GM19463 (cell line): Measurements from ENCODE around the gene HBP1.
"Not testable (repeated sequence)": the region's sequence is repeated elsewhere in the genome, so short reads cannot be mapped to it uniquely, and the experiment has no call there.

ENCODE experiments used
- ATAC-seq: cut with Tn5 transposase; IDR thresholded peaks from one replicate; pipeline ENCODE4 v1.9.1; 2021; ENCODE audit warnings: mild to moderate bottlenecking, moderate library complexity; ENCODE audit not compliant: unreplicated experiment

HBP1 gene, protein sequence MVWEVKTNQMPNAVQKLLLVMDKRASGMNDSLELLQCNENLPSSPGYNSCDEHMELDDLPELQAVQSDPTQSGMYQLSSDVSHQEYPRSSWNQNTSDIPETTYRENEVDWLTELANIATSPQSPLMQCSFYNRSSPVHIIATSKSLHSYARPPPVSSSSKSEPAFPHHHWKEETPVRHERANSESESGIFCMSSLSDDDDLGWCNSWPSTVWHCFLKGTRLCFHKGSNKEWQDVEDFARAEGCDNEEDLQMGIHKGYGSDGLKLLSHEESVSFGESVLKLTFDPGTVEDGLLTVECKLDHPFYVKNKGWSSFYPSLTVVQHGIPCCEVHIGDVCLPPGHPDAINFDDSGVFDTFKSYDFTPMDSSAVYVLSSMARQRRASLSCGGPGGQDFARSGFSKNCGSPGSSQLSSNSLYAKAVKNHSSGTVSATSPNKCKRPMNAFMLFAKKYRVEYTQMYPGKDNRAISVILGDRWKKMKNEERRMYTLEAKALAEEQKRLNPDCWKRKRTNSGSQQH

DNA sequence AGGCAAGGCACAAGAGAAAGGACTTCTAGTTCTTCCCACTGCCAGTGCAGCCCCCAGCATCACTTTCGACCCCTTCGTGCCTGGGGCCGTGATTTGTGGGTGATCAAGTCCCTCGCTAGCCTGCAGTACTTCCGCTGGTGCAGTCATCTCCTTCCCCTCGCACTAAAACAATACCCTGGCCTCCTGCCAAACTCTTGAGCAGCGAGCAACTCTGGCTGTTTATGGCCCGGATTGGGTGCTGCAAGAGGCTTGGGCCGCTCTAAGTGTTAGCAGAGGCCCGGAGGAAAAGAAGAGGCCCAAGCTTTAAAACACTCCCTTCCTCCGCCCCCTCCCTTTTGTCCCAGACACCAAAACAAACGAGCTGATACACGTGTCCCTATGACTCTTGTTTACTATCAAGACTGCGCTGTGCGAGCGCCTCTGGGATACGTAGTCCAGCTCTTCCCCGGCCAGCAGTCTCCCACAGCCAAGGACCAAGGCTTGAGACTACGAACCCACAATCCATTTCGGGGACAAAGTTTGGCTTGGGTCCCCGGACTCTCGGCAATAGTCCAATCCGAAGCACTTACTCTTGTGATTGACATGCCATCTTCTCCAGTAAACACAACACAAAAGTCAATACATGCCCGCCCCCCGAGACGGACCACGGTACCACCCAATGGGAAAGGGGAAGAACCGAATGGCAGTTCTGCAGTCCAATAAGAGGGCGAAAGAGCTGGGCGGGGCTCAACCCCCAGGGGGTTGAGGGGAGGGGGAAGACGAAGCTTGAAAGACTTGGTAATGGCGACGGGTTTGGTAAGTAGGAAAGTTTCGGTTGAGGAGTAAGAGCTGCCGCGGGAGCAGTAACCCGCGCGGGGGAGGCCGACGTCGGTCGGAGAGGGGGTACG lies at the start of gene HBP1:
TSS of gene HBP1 (plus strand) at position 771 of the 887 bp plus-strand sequence. CDS start 10,891 bp downstream, outside the sequence.
- ATAC-seq: peak; percentile 83

DNA sequence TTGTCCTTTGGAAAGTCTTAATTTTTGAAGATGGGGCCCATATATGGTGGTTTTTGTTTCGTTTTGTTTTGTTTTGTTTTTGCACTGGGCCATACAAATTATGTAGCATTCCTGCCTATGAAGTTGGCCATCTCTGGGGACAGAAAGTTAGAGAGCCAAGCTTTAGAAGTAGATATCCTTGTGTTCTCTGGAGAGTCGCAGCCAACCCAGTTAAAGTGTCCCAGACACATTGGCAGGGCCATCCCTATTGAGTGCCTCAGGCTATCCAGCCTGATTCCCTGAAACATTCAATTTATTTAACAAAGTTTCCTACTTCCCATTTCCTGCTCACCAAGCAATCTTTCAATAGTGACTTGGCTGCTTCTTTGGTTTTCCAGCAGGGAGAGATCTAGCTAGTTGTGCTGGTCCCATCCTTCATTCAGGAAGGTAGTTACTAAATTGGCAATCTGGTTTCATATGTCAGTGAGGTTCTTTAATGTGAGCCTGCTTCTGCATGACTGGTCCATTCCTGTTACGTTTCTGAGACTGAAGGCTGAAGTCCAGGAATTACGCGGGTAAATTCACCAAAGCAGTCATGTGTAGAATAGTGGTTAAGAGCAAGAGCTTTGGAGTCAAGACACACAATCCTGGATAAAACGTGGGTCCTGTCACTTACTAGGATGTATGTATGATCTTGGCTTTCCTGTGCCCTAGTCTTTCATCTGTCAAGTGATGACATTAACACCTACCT lies 49.3 kb upstream of the HBP1 start:
- ATAC-seq: no peak

DNA sequence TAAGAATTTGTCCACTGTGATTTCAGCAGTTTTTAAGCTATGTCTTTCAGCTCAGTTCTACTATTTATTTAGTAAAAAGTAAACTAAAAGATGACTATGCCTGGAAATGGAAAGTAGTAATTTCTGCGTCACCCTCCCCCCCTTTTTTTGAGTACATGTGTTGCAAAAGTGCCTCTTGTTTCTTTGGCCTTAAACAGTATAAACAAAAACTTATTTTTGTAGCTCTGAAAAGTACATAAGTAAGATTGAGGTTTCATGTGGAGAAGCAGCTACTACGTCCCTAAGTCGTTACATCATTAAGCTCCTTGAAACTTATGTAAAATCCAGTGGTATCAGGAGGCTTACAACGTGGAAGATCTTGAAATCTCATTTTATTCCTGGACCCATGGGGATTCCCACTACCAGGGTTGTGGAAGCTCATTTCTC lies 46.3 kb upstream of the HBP1 start:
- no peak for ATAC-seq

DNA sequence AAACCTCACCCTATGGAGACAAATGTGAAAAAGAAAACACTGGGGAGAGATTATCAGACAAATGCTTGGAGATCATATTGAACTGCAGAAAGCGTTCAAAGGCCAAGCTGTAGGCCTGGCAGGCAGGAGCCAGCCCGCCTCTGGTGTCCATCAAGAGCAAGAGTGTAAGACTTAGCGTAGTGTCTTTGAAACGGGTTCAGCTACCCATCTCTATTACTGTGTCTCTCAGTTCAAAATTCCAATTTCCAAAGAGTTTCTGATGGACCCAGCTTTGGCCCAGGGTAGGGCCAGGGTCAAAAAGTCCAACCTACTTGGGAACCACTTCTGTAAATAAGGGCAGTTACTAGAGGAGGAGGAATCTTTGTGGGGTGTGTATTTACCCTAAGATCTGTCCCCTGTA lies 45.4 kb upstream of the HBP1 start:
- ATAC-seq: no peak

DNA sequence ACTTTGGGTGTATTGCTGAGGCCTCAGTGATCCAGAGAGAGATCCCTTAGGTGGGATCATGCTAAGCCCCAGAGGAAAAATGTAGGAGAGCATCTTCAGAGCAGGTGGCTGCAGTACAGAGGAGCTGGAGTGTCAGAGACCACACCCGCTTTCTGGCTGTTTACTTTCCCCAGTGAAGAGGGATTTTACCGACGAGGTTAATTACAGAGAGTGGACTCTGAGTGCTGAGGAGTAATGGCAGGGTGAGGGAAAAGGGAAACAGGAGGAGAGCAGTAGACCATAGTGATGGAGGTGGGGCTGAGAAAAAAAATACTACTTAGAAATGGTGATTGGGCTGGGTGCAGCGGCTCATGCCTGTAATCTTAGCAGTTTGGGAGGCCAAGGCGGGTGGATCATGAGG lies 43.3 kb upstream of the HBP1 start:
- no peak for ATAC-seq

DNA sequence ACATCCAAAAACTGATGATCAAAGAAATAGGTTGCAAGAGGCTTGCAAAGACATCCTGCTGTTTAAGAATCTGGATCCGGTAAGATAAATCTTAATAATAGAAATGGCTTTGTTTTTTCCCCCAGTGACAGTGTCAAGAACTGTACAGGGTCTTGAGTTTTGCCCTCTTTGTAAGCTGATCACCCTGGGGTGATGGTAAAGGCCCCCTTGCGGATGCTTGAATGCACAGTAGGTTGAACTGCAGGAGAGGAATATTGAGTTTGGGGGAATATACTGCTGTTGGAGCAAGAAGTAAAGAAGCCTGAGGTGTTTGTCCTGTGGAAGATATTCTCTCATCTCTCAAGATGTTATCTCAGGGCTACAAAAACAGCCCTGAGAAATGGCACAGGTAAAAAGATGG lies 40.6 kb upstream of the HBP1 start:
- no peak for ATAC-seq

DNA sequence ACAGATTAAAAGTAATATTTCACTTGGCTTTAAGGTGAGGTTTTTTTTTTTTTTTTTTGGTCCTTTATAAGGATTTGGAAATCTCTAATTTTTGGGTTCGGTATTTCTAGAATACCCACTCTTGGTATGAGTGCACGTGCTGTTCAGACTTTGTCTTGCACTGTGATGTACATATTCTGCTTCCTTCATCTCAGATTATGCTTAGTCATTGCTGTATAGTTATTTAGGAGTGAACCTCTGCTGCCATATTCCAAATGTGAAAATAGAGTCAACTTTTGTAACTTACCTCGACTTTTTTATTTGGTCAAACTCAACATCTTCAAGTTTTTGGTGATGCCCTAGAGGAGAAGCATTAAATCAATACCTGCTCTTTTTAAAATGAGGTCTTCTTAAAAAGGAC lies 40.1 kb upstream of the HBP1 start:
- no peak for ATAC-seq

DNA sequence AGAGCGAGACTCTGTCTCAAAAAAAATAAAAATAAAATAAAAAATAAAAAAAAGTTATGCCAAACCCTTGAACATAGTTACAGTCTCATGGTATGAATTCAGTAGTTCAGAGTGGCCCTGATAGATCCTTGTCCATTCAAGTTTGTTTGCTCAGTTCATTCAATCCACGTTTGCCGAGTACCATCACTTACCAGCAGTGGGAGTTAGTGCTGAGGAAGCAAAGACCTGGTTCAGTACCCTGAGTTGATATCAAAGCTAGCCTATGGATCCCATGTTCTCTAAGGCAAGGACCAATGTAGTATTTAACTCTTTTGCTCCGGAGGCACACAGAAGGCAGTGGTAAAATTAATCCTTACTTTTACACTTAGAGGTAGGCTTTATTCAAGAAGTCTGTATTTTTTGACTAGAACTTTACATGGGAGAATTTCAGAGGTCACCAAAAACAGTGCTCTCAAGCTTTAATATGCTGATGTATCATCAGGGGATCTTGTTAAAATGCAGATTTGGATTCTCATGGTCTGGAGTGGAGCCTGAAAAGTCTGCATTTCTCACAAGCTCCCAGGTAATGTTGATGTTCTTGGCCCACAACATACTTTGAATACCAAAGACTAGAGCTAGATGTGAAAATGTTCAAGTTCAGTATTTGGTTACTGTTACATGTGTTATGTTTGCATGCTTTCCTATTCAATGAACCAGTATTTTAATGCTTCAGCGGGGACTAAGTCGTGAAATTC lies 38.1 kb upstream of the HBP1 start:
- no peak for ATAC-seq

DNA sequence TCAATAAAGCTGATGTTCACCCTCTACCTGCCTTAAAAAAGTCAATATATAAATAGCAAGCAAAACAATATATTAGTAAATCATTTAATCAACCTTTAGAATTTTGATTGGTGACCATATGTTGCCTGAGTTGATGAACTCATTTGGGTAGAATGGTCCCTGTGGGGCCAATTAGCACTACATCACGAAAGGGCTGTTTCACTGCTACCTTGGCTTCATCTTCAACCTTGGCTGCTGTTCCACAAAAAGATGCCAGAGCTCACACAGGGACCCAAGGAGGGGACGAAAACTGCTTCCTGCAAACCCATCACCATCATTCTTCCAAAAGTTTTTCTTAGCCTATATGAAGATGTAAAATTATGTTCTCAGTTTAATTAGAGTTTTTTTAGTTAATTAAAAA lies 35.4 kb upstream of the HBP1 start:
- ATAC-seq: no peak

DNA sequence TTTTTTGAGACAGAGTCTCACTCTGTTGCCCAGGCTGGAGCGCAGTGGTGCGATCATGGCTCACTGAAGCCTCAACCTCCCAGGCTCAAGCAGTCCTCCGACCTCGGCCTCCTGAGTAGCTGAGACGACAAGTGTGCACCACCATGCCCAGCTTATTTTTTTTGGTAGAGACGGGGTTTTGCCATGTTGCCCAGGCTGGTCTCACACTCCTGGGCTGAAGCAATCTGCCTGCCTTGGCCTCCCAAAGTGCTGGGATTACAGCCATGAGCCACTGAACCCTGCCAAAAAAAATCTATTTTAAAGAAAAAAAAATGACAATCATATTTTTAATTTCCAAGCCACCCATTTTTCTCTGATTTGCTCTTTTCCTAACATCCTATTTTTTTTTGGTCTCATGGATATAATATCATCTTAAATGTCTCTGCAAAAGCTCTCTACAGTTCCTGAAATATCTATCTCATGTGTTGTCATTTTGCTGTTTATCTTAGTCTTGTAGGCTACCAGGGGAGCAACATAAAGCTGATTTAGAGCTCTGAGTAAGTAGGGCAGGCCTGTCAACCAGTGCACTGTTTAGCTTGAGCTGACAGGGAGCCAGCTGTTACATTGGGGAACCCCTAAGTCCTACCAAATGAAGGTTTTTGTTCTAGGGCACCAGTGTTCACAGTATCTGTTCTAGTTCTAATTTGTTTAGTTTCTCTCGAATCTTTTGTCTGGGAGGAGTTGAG lies 29.9 kb upstream of the HBP1 start:
- ATAC-seq: no peak

DNA sequence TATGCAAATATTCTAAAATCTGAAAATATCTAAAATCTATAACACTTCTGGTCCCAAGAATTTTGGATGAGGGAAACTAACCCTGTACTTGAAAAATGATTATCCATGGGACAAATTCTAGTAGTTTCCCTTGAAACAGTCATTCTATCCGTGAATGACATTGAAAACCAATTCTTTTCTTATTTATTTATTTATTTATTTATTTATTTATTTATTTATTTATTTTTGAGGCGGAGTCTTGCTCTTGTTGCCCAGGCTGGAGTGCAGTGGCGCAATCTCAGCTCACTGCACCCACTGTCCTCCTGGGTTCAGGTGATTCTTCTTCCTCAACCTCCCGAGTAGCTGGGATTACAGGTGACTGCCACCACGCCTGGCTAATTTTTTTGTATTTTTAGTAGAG lies 24.9 kb upstream of the HBP1 start:
- not testable (repeated sequence) for ATAC-seq

DNA sequence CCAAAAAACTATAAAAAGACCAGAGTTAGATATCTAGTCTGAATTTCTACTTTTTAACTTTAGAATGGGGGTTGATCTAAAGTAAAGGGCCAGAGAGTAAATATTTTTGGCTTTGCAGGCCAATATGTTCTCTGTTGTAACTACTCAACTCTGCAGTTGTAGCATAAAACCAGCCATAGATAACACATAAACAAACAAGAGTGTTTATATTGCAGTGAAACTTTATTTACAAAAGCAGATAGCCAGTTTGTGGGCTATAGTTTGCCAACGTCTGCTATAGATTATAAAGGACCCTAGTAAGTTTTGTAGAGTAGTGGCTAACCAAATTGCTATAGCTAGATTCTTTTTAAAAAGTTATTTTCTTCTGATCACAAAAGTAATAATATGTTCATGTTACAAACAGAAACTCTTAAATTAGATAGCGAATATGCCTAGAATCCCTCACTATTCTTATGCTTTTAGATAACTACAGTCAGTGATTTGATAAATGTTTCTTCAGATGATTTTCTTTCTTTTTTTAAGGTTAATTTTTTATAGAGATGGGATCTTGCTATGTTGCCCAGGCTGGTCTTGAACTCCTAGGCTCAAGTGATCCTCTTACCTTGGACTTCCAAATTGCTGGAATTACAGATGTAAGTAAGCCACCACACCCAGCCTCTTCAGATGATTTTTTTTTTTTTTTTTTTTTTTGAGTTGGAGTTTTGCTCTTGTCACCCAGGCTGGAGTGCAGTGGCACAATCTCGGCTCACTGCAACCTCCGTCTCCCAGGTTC lies 23.6 kb upstream of the HBP1 start:
- ATAC-seq: no peak

DNA sequence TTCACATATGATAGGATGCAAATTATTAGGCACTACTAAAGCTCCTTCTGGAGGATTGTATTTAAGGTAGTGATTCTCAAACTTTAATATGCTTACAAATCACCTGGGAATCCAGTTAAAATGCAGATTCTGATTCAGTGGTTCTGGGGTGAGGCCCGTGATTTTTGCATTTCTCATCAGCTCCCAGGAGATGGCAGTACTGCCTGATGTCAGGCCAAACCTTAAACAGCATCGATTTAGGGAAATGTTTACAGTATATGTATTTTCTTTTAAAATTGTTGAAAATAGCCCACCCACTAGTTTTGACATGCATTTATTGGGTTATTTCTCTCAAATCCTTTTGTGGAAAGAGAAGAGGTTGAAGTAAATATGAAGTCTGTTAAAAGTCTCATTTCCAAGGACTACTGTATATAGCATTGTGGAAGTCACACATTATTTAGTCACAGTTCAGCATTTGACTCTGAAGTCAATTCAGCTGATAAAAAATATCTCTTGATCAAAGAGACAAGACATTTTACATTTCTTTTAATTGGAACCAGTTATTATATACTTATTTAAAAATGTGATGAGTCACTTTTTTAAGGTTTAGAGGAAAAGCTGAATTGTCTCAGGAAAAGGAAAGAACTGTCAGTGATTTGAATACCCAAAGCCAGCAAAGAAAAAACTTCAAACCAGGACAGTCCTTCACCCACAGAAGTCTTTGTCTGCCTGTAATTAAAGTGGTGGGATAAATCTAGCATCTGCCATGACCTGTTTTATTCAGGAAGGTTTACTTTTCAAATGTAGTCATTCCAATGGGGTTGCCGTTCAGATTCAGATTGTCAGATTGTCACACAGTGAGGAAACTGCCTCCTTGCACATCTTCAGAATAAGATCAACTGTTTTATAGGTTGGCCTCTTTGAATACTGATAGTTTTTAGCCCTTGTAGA lies 21.1 kb upstream of the HBP1 start:
- ATAC-seq: no peak

DNA sequence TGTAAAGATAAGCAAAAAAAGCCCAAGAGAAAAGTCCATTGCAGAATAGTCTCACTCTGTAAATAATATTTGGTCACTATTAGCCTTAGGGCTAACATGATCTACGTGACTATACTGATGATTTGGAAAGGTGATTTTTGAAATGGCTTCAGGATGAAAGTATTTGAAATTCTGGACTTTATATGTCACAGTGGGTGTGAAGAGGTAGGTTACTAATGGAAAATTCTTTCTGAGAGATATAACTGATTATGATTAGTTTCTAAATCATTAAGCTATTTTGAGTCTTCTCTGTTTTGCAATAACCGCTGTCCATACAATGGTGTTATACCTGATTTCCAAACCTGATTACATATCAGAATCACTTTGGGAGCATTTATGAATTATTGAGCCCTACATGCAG lies 20.1 kb upstream of the HBP1 start:
- no peak for ATAC-seq

DNA sequence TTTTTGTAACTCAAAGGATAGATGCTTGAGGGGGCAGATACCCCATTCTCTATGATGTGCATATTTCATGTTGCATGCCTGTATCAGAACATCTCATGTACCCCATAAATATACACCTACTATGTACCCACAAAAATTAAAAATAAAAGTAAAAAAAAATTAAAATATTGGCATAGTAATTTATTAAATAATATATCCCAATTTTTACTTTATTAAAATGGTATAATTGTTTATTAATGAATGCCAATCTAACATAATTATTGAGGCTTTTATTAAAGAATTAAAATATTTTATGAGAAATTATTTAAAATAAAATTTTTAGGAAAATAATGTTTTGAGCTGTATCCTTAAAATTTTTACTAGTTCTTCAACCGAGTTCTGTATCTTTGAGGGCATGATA lies 18.9 kb upstream of the HBP1 start:
- no peak for ATAC-seq

DNA sequence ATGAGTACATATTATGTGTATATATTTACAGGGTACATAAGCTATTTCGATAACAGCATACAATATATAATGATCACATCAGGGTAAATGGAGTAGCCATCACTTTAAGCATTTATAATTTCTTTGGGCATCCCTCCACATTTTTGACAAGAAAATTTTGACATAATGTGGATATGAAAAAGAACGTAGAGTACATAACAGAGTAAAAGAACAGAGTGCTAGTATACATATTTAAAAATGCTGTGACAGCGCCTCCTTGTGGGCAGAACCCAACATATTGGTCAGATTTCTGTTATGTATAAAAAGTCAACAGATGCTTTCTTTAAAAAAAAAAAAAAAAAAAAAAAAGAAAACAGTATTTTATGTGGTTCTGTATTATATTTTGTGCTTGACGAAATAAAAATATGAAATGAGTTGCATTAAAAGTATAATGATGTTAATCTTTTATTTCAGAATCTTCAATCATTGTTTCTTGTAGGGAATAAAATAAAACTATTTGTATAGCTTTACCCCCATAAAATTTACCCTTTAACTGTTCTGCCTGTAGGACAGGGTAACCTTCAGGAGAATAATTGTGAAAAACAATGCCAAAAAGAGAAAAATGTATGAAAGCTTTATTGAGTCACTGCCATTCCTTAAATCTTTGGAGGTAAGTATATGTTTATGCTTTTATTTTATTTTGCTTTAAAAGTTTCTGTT lies 18.3 kb upstream of the HBP1 start:
- ATAC-seq: no peak

DNA sequence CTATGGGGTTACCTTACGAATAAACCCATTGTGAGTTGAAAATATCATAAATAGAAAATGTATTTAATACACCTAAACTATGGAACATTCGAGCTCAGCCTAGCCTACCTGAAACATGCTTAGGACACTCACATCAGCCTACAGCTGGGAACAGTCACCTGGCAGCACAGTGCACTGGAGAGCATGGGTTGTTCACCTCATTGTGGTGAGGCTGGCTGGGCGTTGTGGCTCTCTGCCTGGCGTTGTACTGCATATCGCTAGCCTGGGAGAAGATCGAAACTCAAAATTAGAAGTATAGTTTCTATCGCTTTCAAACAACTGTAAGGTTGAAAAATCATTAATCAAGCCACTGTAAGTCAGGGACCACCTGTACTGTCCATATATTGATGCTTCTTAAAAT lies 17.3 kb upstream of the HBP1 start:
- no peak for ATAC-seq
